Stimulated activated CD8-positive, alpha-beta memory T cell treated with anti-CD3 and anti-CD28 coated beads, Interleukin-7, amount 100 ng/mL, for 48 hours (primary cell): ENCODE results near the gene BOC.

Source experiments
- DNase-seq, 2 donors: peaks; one replicate each; pipeline ENCODE4 v3.0.0-alpha.2; 2020; ENCODE audit warnings: low read depth in 1 of 2; ENCODE audit errors: extremely low read depth in 1 of 2

Gene BOC

DNA sequence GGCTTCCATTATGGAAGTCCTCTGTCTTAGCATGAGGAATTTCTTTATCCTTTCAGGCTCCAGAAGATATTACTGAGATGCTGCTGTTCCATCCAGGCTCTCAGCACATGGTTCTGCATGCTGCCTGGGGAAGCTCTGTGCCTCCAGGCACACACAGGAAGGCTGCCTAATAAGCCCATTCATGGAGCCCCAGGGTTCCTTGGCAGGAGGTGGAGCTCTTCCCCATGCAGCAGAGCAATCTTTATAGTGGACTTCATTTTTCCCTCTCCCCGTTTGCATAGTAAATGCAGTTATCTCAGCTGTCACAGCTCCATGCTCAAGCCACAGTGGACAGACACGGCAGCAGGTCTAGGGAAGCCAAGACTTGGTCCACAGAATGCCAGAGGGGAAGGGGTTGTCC is 57.6 kb downstream of the BOC start:
- DNase-seq: no peak

DNA sequence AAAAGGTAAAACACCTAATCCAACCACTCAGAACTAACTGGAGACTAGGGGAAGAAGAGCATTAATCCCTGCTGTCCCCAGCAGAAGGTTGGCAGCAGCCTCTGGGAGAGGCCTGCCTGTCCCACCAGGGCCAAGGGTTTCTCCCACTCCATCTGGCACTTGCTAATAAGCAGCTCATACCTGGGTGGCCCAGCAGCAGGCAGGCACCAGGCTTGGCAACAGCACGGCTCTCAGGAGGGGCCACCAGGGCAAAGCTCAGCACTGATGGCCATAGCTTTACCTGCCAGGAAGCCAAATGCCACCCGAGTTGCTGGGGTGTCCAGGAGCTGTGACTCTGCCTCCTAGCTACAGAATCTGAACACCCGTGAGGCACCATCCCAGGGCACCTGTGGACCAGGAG is 58.3 kb downstream of the BOC start:
- DNase-seq: no peak

DNA sequence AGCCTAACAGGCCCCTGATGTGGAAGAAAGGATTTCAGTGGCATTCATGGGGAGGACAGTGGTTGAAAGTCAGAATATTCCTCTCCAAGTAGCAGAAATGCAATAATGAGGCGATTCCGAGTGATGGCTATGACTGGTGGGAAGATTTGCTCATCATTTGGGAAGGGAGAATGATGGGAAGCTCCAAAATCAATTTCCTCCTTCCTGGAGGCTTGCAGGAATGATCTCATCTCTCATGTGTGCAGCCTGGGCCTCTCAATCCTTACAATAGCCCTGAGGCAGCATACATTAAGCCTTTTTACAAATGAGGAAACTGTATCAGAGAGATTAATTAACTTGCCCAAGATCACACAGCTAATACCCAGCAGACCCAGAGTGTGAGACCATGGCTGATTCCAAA is 58.7 kb downstream of the BOC start:
- DNase-seq: no peak

DNA sequence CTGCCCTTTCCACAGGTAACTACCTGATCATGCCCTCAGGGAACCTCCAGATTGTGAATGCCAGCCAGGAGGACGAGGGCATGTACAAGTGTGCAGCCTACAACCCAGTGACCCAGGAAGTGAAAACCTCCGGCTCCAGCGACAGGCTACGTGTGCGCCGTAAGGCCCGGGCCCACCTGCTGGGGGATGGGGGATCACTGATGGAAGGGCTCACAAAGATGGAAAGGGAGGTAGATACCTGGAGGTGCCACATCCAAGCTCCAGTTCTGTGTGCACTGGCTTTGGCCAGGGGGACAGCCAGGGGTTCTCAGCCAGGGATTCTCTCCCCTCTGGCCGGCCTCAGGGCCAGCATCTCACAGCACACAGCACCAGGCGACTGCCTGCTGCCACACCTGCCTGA is 59.4 kb downstream of the BOC start:
- no peak for DNase-seq

DNA sequence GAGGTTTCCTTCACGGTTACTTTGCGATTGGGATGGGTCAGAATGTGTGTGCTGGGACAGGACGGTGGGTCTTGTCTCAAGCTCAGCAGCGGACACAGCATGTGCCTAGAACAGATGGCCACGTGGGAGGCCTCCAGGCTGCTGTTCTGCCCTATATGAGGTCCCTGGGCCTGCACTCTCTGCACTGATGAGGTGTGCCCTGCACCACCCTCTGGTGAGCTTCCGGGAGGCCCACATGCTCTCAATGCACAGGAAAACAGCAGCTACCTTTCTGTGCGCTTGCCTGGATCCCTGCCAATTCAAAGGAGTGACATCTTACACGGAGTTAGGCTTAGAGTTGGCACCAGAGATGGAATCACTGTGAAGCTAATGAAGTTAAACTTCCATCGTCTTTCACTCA is 59.8 kb downstream of the BOC start:
- DNase-seq: no peak

DNA sequence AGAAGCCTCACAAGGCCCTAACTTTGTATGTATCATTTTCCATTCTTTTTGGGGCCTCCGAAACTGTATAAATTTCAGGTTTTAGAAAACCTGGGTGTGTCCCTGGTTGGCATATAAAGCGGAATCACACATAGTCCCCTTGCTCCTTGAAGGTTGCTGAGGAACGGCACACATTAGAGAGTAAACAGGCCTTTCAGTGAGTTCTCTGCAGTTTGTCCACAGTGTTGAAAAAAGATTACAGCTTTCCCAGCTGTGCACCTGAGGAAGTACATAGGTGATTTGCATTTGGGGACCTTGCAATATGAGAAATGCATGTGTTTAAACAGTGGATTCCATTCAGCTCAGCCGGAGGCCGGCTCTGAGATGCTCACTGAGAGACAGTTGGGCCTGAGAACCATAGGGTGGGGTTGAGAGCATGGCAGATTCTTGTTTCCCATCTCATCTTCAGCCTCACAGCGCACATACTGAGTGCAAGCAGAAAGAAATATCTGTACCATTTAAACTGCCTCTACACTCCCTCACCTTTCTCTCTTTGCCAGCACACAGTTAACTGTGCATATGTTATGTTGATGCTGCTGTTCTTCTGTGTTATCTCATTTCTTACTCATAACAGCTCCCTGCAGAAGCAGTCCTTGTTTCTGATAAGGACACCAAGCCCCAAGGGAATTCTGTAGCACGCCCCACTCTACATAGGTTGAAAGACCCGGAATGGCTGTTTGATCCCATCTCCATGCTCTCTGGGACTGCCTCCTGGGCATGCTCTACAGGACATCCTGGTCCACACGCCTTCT is 60.4 kb downstream of the BOC start:
- DNase-seq: no peak

DNA sequence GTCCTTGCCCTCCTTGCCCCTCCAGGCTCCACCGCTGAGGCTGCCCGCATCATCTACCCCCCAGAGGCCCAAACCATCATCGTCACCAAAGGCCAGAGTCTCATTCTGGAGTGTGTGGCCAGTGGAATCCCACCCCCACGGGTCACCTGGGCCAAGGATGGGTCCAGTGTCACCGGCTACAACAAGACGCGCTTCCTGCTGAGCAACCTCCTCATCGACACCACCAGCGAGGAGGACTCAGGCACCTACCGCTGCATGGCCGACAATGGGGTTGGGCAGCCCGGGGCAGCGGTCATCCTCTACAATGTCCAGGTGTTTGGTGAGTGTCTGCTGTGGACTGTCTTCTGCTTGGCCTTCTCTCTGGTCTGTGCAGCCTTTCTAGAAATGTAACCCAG is 61.0 kb downstream of the BOC start:
- no peak for DNase-seq

DNA sequence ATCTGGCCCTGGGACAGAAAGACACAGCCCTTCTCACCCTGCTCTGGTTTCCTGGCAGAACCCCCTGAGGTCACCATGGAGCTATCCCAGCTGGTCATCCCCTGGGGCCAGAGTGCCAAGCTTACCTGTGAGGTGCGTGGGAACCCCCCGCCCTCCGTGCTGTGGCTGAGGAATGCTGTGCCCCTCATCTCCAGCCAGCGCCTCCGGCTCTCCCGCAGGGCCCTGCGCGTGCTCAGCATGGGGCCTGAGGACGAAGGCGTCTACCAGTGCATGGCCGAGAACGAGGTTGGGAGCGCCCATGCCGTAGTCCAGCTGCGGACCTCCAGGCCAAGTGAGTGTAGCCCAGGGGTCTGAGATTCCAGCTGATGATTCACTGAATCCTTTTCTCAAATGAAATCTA is 61.7 kb downstream of the BOC start:
- DNase-seq: no peak

DNA sequence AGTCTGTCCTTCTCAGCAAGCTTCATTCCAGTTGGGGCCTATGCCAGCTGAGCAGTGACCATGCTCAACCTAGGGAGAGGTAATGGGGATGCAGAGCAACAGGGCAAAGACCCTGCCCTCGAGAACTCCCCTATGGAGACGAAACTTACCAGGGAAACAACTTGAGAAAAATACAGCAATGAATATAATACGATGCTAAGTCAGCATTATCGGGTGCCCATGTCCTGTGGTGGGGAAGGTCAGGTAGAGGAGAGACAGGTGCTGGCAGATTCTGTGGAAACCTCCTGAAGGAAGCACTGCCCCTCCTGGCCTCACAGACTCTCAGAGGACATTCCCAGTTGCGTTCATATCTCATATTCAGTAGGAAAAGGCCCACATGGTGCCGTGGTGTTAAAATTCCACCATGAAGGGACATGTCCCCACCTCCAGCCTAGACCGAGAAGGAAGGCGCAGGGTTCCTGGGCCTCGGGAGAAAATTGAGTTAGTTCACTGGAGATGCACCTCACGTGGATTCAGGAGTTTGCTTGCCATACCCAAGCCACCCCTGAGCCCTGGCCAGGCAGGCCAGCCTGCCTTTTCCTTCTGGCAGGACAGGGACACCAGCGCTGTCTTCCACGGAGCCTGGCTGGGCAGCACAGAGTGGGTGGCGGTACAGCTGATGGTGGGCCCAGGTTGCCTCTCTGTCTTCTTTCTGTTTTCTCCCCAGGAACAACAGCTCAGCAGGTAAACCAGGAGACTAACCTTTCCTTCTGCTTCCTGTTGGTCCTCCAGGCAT is 62.4 kb downstream of the BOC start:
- DNase-seq: no peak

DNA sequence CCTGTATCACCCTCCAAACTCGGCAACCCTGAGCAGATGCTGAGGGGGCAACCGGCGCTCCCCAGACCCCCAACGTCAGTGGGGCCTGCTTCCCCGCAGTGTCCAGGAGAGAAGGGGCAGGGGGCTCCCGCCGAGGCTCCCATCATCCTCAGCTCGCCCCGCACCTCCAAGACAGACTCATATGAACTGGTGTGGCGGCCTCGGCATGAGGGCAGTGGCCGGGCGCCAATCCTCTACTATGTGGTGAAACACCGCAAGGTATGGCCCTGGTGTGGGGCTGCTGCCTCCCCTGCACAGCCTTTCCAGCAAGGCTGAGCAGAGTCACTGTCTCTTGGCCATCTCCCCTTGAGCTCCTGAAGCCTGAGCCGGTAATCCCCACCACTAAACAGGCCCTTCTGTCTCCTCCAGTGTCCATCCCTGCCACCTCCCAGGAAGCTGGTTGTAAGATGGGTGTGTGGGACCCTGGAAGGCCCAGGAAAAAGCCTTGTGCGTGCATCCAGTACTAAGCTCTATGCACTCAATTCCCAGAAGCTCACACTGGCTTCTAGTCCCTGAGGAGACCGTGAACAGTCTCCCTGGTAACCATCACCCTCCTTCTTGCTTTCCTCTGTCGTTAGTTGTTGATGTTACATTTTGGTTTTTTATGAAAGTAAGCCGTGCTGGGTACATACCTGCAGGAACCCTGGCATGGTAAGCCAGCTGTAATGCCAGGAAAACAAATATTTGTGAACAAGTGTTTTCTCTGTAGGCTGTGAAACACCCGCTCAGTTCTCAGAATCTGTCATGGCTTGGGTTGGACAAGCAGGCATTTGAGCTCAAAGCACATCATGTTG is 63.3 kb downstream of the BOC start:
- no peak for DNase-seq

DNA sequence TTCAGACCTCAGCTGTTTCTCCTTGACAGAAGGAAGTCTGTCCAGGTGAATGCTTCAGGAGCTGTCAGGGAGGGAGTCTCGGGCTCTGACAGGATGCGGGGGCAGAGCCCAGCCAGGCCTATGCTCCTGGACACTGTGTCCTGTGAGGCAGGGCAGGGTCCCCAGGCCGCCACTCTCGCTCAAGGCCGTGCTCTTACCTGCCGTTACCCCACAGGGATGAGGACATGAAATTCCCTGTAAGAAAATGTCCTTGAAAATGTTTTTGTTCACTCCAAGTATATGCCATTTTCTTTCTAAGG is 63.9 kb downstream of the BOC start:
- DNase-seq: no peak

DNA sequence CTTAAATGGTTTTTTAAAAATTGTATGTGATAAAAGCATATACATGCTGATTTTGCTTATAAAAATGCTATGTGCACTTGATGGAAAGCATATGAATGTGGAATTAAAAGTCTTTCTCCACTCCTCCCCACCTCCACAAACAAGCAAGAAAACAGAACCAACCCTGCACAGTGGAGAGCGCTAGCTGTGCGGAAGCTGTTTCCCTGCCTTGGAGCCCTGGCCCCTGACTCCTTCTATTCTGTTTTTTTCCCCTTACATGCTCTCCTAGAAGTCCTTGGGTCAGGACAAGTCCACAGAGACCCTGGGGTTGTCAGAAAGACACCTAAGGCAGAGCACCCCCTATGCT is 64.2 kb downstream of the BOC start:
- DNase-seq: no peak

DNA sequence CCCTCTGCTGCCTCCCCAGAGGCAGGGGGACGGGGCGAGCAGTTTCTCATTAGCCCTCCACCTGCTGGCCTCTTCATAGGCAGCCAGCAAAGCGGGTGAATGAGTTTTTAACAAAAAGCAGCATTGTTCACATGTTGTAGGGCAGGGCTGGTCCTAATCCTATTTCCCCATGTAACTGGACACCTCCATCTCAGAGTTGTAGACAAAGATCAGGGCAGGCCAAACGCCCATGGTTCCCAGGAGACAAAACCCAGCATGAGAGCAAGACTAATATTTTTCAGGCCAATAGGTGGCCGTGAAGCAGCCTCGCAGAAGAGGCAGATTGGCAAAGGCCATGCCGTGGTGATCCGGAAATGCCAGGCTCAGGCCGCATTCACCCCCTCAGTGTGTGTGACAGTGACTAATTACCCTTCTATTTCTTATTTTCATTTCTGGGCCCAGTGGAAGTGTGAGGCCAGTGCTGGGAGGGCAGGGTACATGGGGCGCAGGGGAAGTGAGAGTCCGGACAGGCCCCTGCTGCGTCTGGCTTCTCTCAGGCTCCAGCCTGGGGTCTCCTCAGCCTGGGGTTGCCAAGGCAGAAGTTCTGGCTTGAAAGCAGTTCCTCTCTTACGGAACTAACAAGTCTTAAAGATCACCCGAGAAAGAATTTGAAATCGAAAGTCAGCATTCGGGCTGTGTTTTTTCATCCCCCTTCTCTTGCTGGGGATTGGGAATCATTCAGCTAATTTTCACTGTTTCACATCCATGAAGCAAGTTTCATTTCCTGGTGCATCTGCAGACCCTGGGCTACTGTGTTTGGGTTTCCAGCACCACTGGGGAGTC is 64.8 kb downstream of the BOC start:
- DNase-seq: no peak

DNA sequence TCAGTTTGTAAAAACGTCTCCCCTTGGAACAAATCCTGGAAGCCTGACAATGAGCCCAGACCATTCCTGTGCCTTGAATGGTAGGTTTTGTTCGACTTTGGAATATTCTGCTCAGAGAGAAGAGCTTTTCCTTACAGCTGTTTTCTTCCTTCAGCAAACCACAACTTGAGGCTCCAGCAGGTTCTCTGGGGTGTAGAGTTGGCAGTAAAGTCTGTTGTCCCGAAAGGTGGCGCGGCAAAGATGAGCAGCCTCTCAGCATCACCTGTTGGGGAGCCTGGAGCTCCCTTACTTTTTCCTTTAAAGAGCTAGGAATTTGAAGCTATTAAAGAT is 65.4 kb downstream of the BOC start:
- no peak for DNase-seq

DNA sequence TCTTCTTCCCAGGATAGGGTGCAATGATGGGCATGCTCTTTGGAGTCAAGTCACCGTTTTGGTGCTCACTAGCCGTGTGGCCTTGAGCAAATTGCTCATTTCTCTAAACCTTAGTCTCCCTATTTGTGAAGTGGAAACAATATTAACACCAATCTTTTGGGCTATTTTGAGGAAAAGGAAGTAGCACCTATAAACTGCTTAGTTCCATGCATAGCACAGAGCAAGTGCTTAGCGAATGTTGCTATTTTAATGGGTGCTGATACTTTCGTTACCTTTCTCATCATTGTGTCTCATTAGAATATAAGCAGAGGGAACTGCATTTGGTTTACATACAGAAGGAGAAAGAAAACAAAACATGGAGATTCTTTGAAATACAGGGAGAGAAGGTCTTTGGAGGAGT is 66.1 kb downstream of the BOC start:
- DNase-seq: no peak

DNA sequence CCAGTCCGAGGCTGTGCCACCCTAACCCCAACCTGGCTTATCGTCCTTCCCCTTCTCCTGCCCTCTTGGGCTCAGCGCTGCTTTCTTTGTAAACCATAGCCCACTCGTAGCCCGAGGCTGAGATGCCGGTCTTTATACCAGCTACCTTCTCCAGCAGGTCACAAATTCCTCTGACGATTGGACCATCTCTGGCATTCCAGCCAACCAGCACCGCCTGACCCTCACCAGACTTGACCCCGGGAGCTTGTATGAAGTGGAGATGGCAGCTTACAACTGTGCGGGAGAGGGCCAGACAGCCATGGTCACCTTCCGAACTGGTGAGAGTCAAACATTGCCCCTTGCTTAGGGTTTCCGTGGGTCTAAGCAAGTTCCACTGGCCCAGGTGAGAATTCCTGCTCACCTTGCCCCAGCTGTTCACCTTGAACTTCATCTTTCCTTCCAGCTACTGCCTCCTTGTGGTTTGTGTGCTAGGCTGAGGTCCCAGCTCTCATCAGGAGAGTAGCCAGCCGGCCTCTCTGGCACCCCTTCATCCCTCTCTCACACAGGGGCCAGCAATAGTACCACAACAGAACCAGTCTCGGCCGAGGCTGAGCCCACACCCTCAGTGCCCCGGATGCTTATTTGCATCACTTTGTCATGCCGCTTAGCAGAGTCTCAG is 66.7 kb downstream of the BOC start:
- no peak for DNase-seq

DNA sequence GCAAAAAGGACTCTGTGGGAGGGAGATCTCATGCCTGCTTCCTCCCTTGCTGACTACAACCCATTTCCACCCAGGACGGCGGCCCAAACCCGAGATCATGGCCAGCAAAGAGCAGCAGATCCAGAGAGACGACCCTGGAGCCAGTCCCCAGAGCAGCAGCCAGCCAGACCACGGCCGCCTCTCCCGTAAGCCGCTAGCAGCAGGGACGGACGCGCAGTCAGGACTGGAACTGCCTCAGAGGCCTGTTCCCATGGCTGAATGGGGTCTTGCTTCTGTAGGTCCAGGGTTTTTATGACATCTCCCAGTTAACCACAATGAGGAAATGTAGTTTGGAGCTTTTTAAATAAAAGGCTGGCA is 67.2 kb downstream of the BOC start:
- no peak for DNase-seq

DNA sequence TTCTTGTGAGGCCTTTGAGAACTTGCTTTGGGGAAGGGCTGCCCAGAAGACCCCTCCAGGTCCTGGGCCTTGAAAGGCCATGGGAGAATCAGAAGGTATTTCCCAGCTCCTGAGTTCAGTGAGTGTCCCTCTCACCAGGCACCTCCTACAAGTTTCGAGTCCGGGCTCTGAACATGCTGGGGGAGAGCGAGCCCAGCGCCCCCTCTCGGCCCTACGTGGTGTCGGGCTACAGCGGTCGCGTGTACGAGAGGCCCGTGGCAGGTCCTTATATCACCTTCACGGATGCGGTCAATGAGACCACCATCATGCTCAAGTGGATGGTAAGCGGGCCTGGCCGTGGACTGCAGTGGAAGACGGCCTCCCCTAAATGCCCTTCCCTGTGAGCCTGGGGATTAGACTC is 68.3 kb downstream of the BOC start:
- DNase-seq: no peak

DNA sequence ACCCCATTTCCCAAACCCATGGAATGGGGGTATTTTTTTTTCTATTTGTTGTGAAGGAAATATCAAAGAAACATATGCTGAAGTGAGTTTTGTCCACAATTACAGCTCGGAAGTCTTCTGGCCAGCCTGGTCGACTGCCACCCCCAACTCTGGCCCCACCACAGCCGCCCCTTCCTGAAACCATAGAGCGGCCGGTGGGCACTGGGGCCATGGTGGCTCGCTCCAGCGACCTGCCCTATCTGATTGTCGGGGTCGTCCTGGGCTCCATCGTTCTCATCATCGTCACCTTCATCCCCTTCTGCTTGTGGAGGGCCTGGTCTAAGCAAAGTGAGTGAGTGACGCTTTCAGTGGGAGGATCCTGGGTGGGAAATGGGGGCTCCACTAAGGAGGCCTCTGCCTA is 71.9 kb downstream of the BOC start:
- DNase-seq: no peak

DNA sequence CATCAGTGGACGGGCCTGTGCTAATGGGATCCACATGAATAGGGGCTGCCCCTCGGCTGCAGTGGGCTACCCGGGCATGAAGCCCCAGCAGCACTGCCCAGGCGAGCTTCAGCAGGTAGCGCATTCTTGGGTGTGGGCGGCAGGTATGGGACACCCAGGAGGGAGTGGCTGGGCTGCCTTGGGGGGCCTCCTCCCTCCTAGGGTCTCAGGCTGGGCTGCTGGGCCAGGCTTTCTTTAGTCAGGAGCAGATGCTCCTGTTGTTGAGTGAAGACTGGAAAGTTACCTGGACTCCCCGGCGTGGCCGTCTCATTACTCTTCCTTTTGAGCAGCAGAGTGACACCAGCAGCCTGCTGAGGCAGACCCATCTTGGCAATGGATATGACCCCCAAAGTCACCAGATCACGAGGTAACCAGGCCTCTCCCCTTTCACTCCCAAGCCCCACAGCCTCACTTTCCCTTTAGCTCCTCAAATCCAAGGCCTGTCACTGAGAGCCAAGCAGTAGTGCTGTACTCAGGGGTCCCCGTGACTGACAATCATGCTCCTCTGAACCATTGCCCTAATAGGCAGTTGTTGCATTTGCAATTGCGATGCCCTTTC is 73.2 kb downstream of the BOC start:
- no peak for DNase-seq

DNA sequence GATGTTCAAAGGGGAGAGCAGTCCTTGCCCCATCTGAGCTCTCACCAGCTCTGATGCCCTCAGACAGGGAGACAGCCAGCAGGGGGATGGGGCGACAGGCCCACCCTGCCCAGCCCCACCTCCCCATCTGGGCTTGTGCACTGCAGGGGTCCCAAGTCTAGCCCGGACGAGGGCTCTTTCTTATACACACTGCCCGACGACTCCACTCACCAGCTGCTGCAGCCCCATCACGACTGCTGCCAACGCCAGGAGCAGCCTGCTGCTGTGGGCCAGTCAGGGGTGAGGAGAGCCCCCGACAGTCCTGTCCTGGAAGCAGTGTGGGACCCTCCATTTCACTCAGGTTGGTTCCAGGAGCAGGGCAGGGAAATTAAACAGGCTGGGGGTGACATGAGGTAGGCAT is 73.9 kb downstream of the BOC start:
- no peak for DNase-seq
